ENCODE results near the gene WASHC4.
"Not testable (repeated sequence)": the region's sequence is repeated elsewhere in the genome, so short reads cannot be mapped to it uniquely, and the experiment has no call there.

The WASHC4 gene

DNA sequence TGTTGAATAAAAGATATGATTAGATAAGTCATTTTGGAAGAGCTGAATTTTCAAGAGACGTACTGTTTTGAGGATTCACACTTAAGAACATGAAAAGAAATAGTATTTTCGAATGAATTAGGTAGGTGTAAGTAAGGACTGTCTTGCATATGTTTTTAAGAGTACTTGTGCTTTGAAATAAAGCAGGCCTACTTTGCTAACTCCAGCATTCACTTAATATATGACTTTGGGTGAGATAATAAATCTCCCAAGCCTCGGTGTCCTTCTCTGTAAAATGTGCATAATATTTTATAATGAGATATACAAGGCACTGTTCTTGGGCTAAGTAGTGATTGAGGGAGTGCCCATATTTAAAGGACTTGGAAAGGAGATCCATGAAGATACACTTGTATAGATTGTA, 54.6 kb downstream of the WASHC4 start:
- in situ Hi-C loops (cut with MboI; ENCODE audit: low sequenced_read_pairs), result no loop called here

DNA sequence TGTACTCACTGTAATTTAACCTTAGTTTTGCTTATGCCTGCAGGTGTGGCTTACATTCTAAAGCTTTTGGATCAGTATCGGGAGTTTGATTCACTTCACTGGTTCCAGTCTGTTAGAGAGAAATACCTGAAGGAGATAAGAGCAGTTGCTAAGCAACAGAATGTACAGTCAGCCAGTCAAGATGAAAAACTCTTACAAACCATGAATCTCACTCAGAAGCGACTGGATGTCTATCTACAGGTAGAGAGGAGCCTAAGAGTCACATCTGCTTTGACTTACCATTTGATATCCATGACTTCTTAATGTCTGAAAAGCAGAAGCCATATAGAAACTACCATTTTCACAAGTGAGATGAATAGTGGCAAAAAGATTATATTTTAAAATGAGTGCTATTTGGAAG, 56.5 kb downstream of the WASHC4 start:
- in situ Hi-C loops (cut with MboI; ENCODE audit: low sequenced_read_pairs), result no loop called here

DNA sequence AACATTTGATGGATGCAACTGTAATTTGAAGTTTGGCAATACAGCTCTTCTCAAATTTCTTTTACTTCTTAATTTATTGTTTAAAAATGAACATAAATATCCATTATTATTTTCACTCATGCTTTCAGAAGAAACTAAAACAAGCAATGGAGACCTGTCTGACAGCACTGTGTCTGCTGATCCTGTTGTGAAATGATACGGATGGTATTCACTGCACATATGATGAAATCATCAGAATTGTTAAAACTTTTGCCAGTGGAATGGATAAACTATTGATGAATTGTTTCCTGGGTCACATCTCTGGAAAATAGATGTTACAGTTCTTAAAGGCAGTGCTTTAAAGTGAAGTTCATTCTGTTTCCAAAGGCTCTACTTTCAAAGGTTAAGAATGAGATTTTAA, 59.2 kb downstream of the WASHC4 start:
- in situ Hi-C loops (cut with MboI; ENCODE audit: low sequenced_read_pairs), result no loop called here

DNA sequence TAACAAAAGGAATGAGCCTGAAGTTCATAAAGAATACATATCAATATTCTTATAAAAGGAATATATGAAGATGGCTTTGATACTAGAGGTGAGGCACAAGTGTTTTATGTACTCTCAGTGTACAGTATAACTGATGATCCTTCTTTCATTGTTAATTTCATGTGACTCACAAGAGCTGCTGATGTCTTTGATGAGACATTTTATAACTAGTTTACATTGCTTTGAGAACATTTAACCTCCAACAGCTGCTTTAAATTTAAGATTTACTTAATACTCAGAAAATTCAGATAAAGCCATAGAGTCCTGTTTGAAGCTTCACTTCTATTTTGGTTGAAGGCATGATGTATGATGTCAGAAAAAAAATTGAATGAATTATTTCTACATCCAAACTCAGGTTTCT, 59.8 kb downstream of the WASHC4 start:
- in situ Hi-C loops (cut with MboI; ENCODE audit: low sequenced_read_pairs), result no loop called here

DNA sequence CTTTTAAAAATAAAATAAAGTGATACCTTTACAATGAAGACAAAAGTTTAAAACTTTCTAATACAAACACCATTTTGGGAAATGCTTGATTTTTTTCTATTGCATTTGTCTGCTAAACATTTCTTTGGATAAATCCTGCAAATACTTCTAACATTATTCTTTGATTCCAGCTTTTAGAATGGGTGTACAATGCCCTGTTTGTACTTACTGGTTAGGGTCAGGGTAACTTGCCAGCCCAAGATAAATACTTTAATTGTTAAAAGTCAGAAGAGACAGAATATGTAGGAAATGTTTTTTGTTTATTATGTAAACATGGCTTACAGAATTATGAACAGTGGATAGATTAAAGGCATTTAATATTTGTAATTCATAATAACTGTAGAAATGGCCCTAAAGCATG, 60.5 kb downstream of the WASHC4 start:
- in situ Hi-C loops (cut with MboI; ENCODE audit: low sequenced_read_pairs), result no loop called here

DNA sequence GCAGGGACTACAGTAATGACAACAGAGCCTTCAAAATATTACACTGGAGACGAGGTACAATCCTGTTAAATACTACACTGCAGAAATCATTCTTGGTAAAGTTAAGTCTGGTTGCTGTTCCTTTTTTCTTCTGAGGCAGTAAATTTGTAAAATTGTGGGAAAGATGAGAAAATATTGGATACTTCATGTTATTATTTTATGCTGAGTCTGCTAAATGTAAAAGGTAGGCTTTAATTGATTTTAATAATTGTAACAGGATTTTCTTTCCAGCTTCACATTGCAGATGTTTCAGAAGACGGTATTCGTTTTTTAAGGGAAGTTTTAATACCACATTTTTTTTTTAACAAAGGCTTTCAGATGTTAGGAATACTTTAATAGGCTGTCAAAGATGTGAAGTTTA, 62.6 kb downstream of the WASHC4 start:
- in situ Hi-C loops (cut with MboI; ENCODE audit: low sequenced_read_pairs), result no loop called here

DNA sequence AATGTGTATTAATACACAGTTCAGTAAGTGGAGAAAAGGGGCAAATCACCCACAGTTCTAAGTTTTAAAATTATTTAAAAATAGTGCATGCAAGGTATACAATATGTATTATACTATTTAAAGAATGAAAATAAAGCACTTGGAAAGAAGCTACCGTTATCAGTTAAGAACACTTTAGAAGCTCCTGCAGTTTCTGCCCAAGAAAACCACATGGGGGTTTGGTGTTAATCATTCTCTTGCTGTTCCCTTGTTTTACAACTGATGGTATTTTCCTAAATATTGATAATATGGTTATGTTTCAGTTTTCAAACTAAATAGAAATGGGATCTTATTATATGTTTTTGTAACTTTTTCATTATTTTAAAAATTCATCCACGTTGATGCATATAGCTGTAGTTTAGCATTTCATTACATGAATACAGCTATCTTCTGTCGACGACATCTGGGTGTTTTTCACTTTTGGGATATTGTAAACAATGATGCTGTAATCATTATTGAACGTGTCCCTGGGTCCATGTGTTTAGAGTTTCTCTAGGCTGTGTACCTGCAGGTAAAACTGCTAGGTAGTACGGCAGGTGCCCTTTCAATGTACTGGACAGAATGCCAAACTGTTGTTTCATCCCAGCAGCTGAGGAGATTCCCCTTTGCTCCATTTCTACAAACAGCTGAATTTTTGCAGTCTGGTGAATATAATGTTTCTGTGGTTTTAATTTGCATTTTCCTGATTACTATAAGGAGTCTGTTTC, 64.3 kb downstream of the WASHC4 start:
- in situ Hi-C loops (cut with MboI; ENCODE audit: low sequenced_read_pairs), result no loop called here

DNA sequence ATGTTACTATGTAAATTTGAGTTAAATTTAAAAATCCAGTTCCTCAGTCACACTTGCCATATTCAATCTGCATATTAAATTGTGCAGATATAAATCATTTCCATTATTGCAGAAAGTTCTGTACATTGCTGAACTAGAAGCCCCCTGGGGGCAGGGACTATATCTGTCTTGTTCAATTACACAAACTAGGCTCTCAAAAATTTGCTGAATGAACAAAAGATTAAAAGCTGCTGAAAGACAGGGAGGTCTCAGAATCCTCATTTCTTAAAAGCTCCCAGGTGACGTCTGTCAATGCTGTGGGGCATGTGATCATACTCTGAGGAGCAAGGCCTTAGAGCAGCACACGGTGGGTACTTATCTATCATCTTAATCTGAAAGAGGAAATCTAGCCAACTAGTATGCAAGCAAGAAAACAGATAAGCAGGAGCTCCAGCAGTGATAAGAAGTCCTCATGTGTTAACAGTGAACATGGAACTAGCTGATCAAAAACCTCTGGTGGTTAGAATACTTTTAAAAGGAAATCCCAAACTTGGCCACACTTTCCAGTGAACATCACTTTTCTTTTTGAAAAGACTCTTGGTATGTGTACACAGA, 68.0 kb downstream of the WASHC4 start:
- in situ Hi-C loops (cut with MboI; ENCODE audit: low sequenced_read_pairs), result no loop called here

DNA sequence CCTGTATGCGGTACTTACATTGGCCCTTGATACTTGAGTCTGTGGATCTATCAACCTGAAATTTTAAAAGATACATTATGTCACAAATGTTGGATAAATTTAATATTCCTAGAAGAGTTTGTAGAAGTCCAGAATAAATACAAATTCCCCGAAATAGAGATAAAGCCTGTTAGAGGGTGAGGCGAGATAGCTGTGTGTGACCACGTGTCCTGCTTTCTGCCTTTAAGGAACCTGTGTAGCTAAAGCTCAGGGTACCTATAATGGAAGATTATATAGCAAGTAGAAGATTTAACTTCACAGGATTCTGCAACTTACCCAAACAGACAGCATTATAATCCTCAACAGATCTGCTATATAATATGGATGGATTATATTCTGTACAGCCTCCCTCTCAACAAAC, 69.7 kb downstream of the WASHC4 start:
- in situ Hi-C loops (cut with MboI; ENCODE audit: low sequenced_read_pairs), result no loop called here

DNA sequence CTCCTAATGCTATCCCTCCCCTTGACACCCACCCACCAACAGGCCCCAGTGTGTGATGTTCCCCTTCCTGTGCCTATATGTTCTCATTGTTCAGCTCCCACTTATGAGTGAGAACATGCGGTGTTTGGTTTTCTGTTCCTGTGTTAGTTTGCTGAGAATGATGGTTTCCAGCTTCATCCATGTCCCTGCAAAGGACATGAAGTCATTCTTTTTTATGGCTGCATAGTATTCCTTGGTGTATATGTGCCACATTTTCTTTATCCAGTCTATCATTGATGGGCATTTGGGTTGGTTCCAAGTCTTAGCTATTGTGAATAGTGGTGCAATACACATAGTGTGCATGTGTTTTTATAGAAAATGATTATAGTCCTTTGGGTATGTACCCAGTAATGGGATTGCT, 71.6 kb downstream of the WASHC4 start:
- in situ Hi-C loops (cut with MboI; ENCODE audit: low sequenced_read_pairs), result not testable (repeated sequence)

DNA sequence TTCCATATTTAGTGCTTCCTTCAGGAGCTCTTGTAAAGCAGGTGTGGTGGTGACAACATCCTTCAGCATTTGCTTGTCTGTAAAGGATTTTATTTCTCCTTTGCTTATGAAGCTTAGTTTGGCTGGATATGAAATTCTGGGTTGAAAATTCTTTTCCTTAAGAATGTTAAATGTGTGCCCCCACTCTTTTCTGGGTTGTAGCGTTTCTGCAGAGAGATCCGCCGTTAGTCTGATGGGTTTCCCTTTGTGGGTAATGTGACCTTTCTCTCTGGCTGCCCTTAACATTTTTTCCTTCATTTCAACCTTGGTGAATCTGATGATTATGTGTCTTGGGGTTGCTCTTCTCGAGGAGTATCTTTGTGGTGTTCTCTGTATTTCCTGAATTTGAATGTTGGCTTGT, 75.9 kb downstream of the WASHC4 start:
- in situ Hi-C loops (cut with MboI; ENCODE audit: low sequenced_read_pairs), result not testable (repeated sequence)

DNA sequence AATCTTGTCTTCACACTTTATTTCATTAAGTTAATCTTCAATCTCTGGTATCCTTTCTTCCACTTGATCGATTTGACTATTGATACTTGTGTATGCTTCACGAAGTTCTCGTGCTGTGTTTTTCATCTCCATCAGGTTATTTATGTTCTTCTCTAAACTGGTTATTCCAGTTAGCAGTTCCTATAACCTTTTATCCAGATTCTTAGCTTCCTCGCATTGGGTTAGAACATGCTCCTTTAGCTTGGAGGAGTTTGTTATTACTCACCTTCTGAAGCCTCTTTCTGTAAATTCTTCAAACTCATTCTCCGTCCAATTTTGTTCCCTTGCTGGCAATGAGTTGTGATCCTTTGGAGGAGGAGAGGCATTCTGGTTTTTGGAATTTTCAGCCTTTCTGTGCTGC, 76.4 kb downstream of the WASHC4 start:
- in situ Hi-C loops (cut with MboI; ENCODE audit: low sequenced_read_pairs), result not testable (repeated sequence)

DNA sequence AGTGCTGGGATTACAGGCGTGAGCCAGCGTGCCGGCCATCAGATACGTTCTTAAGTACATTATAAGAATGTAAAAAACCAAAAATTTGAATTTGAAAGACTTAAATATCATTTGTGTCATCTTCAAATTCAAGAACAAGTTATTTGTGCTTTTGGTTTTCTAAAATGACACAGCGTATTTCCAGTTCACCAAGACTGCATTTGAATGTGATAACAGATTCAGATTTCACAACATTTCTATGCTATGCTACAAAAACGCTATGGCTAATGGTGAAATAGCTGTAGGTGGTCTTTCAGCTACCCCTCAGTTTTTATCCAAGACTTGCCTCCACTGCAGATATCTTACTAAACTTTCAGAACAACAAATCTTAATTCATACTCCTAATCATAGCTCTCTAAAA, 81.8 kb downstream of the WASHC4 start:
- in situ Hi-C loops (cut with MboI; ENCODE audit: low sequenced_read_pairs), result no loop called here

DNA sequence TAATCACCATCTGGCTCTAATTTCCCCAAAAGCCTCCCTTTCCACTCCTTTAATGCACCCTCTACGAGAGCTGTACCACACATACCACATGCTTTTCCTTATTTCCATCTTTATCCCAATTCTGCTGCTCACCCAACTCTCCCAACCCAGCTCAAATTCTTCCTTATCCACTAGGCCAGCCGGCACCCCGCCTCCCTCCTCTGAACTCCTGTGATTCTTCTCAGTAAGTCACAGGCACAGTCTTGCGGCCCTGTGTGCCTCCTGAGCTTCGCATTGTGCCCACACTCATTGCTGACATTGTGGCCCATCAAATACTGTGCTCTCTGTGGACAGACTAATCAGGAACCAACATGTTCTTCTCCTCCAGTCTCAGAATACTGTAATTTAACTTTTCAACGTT, 83.0 kb downstream of the WASHC4 start:
- in situ Hi-C loops (cut with MboI; ENCODE audit: low sequenced_read_pairs), result no loop called here

DNA sequence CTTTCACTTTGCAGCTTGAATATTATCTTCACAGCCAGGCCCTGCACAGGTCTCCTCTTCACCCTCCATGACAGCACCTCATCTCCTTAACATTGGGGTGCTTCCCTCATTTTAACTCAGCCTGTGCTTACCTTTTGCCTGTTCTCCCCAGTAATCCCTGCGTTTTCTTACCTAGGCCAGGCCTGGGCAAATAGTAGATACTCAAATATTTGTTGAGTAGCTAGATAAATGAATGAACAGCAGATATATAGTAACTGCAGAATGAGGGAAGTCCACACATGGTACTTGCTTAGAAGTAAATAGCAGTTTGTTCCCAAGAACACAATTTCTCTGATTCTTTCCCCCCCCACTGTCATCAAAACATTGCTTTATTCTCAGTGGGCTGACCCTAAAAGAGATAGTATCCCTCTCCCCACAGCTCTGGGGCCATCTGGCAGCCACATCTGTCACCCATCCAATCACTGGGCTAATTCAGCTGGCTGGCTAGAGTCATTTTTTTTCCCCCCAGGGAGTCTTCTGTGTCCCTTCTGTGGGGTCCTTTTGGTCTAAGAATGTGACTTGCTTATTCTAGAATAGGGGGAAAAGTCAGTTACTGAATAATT, 85.2 kb downstream of the WASHC4 start:
- in situ Hi-C loops (cut with MboI; ENCODE audit: low sequenced_read_pairs), result no loop called here

DNA sequence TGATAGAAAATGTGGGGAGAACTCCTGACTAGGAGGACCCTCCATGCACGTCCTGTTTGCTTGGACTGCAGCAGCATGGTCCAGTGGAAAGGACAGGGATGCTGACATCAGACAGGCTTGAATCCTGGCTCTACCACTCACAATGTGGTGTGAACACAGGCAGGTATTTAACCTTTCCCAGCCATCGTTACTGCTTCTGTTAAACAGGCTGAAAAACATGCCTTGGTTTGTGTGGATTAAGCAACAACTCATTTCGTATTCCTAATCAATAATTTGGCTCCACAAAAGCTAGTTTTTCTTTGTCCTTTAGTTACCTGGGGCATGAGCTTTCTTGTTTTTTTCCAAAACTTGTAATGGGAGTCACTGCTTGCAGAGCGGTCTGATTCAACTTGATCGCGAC, 87.4 kb downstream of the WASHC4 start:
- in situ Hi-C loops (cut with MboI; ENCODE audit: low sequenced_read_pairs), result no loop called here

DNA sequence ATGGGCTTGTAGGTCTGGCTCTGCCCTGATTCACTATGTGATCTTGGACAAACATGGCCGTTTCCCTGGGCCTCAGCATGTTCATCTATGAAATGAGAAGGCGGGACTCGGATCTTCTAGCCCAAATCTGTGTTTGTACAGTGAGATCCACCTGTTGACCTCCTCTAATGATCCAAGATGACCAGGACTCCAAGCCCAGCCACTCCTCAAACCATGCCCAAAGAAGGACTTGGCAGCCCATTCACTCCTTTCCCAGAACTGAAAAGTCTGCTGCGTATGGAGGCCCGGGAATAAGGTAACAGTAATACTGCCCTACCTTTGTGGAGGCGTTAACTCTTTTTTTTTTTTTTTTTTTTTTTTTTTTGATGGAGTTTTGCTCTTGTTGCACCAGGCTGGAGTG, 88.6 kb downstream of the WASHC4 start:
- in situ Hi-C loops (cut with MboI; ENCODE audit: low sequenced_read_pairs), result no loop called here

DNA sequence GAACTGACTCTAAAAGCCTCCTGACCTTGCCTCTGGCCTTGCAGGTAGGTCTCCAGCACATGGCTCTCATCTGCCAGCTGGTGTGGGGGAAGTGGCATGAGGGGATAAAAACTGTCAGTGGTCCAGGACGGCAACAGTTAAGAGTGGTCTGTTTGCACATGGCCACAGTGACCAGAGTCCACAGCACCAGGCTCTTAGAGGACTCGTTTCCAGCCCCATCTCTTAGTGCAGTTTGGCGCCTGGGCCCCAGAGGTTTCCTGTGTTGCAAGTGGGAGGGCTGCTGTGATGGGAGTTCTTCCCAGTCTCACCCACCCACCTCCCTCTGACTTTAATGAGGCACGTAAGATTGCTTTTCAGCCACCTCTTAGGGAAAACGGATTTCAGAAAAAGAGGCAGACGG, 91.4 kb downstream of the WASHC4 start:
- in situ Hi-C loops (cut with MboI; ENCODE audit: low sequenced_read_pairs), result no loop called here

DNA sequence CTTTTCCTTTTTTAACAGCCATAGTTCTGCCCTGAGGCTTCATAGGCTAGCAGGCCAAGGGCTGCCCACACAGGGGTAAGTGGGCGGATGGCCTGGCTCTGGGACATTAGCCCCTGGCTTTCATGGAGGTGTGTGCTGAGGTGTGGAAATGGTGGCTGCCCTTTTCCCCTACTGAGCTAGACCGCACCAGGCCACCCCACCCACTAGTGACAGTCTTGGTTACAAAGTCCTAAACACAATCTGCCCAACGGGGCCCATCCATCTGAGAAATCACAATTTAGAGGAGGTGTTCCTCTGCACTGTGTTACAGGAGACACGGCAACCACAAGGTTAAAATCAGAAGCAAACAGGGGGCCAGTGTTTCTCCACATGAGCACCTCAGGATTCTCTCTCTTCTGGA, 92.9 kb downstream of the WASHC4 start:
- in situ Hi-C loops (cut with MboI; ENCODE audit: low sequenced_read_pairs), result no loop called here

DNA sequence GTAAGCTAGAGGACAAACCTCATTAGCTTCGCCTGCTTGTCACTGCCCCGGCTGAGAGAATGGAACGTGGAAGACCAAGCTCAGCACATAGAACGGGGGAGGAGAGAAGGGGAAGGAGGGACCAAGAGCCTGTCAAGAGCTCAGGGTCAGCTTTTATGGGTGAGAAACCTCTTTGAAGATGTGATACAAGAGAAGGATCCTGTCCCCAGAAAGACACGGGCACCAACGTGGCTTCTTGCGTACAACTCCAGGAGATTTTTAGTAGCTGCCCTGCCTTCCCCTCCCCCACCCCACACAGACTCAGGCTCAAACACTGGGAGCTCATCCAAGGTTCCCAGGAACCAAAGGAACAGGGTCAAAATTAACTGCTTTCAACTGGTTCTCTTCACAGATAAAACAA, 93.8 kb downstream of the WASHC4 start:
- in situ Hi-C loops (cut with MboI; ENCODE audit: low sequenced_read_pairs), result no loop called here

DNA sequence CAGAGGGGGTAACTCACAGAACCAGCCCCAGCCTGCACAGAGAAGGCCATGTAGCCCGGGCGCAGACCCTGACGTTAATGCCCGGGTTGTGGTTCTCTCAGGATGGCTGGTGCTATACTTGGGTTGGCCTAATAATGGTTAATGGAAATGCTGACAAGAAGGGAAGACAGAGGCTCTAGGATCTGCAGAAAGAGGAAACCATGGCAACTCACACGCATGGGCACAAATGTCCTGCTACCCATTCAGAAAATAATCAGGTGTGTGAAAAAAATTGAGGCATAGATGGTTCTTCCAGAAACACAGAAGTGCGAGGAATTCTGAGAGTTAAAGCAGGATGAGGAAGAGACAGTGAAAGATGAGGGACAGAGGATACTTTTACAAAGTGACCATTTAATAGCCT, 94.7 kb downstream of the WASHC4 start:
- in situ Hi-C loops (cut with MboI; ENCODE audit: low sequenced_read_pairs), result no loop called here

DNA sequence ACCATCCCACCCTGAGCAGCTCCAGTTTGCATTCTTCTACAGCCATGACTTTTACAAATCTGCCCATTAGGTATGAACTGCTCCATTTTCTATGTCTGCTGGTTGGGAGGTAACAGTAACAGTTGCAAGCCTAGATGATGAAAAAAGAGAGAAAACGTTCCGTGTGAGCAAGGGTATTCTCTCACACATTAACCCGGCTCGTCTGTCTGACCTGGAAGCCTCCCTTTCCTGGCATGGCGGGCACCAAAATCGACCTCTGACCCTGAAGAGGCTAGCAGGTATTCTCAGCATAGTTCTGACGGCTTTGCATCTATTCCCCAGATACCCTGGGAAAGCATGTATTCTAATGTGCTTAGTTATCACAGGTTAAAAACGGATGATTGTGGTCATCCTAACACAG, 96.6 kb downstream of the WASHC4 start:
- in situ Hi-C loops (cut with MboI; ENCODE audit: low sequenced_read_pairs), result no loop called here

DNA sequence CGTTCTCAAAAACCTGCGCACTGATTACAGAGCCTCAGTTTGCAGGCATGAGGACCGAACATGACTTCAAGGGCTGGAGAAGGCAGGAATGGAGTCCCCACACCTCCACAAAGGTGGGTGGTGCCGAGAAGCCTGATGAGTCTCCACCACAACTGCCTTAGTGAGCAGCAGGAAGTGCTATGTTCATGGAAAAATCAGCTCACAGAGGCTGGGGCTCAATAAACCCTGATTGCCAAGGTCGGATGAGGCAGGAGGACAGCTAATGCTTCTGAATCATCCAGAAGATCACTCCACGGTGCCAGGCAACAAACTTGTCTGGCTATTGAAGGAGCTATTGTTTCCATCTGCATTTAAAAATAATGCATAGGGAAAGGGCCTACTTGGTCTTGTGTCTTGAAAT, 97.4 kb downstream of the WASHC4 start:
- in situ Hi-C loops (cut with MboI; ENCODE audit: low sequenced_read_pairs), result no loop called here
